ENCODE results near the gene DCAF12L1. TPM values are rescaled to one million over a fixed set of nuclear protein-coding genes. Genes with fewer than 3 reads are reported as not detected.

DCAF12L1 gene
- total RNA-seq, 1 donor from 2014 or later: not detected

GRCh38 chrX:126551306-126551705 is 1.3 kb downstream of the DCAF12L1 start:
- TF ChIP-seq CTCF (IDR thresholded peaks at IDR 0.05): no peak
- no peaks in the 10 kb centered on the region for H3K27me3 Mint-ChIP-seq (ENCODE audit: unreplicated experiment)
- no peak overlapping the region for H3K27ac Mint-ChIP-seq (ENCODE audit: unreplicated experiment)
- H3K4me3 Mint-ChIP-seq (ENCODE audit: unreplicated experiment): no peak overlapping the region
- H3K36me3 Mint-ChIP-seq (ENCODE audit: unreplicated experiment): no peaks in the 10 kb centered on the region
- no peaks in the 10 kb centered on the region for H3K4me1 Mint-ChIP-seq (ENCODE audit: unreplicated experiment)
- DNase-seq (ENCODE audit: extremely low spot score, unreplicated experiment): no peak
- peaks cover 31% of the 10 kb centered on the region for H3K9me3 Mint-ChIP-seq (ENCODE audit: unreplicated experiment)

- Mint-ChIP-seq H3K27ac (ENCODE audit: unreplicated experiment) (no peak overlapping the region), H3K36me3 (ENCODE audit: unreplicated experiment) (no peaks in the 10 kb centered on the region), H3K27me3 (ENCODE audit: unreplicated experiment) (no peaks in the 10 kb centered on the region), H3K4me1 (ENCODE audit: unreplicated experiment) (no peaks in the 10 kb centered on the region), H3K9me3 (ENCODE audit: unreplicated experiment) (peaks cover 31% of the 10 kb centered on the region), H3K4me3 (ENCODE audit: unreplicated experiment) (no peak overlapping the region)
- DNase-seq (ENCODE audit: extremely low spot score, unreplicated experiment): no peak
- TF ChIP-seq CTCF (IDR thresholded peaks at IDR 0.05): no peak
These were observed 1.8 kb downstream of the DCAF12L1 start for GRCh38 chrX:126550816-126551215.

GRCh38 chrX:126509923-126510322 is 42.7 kb downstream of the DCAF12L1 start:
- no peak for DNase-seq (ENCODE audit: extremely low spot score, unreplicated experiment)
- H3K9me3 Mint-ChIP-seq (ENCODE audit: unreplicated experiment): peaks cover 42% of the 10 kb centered on the region
- H3K4me1 Mint-ChIP-seq (ENCODE audit: unreplicated experiment): no peaks in the 10 kb centered on the region

More at GRCh38 chrX:126509923-126510322, 42.7 kb downstream of the DCAF12L1 start:
- Mint-ChIP-seq H3K27ac (ENCODE audit: unreplicated experiment) (no peak overlapping the region), H3K27me3 (ENCODE audit: unreplicated experiment) (no peaks in the 10 kb centered on the region), H3K4me3 (ENCODE audit: unreplicated experiment) (no peak overlapping the region), H3K36me3 (ENCODE audit: unreplicated experiment) (no peaks in the 10 kb centered on the region)
- TF ChIP-seq CTCF (IDR thresholded peaks at IDR 0.05): no peak

Data from osteocyte (in vitro differentiated cells).